Activated CD4-positive, CD25-positive, alpha-beta regulatory T cell (primary cell): ENCODE results near the gene RPP40.

Source experiments
- DNase-seq, 4 experiments: peaks; one replicate each; lab custom pipeline; 2025; lab: John Stamatoyannopoulos, UW

The RPP40 gene

DNA sequence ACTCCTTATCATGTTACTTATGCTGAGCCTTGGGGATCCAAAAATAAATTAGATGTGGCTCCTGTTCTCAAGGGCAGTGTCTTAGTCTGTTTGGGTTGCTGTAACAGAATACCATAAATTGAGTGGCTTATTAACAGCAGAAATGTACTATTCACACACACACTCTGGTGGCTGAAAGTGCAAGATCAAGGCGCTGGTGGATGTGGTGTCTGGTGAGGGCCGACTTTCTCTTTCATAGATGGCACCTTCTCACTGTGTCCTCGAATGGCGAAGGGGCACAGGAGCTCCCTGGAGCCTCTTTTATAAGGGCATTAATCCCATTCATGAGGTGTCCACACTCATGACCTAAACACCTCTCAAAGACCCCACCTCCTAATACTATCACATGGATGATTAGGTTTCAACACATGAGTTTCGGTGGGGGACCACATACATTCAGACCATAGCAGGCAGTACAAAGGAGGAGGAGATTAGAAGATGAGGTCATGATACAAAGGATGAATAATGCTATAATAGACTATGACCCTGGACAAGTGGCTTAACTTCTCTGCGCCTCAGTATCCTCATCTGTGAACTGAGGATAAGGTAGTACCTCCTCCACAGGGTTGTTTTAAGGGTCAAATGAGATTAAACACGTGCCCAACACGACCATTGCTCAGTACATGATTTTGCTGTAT, 34.1 kb downstream of the RPP40 start:
- no peak for DNase-seq

DNA sequence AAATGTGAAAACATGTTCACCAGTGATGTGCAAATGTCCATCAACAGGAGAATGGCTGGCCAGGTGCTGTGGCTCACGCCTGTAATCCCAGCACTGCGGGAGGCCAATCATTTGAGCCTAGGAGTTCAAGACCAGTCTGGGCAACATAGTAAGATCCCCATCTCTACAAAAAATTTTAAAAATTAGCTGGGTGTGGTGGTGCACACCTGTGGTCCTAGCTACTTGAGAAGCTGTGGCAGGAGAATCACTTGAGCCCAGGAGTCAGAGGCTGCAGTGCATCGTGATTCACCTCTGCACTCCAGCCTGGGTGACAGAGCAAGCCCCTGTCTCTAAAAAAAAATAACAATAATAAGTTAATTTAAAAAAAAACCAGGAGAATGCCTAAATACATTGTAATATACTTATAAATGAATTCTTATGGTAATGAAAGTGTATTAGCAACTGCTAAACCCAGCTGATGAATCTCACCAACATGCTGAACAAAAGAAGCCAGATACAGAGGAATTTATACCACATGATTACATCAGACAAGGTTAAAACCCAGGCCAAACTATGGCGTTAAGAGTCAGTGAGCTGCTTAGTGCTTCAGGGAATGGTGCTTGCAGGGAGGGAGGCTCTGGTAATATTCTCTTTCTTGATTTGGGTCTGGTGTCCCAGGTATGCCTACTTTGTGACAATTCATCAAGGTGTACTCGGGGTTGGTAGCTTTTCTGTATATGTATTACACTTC, 36.4 kb downstream of the RPP40 start:
- no peak for DNase-seq

DNA sequence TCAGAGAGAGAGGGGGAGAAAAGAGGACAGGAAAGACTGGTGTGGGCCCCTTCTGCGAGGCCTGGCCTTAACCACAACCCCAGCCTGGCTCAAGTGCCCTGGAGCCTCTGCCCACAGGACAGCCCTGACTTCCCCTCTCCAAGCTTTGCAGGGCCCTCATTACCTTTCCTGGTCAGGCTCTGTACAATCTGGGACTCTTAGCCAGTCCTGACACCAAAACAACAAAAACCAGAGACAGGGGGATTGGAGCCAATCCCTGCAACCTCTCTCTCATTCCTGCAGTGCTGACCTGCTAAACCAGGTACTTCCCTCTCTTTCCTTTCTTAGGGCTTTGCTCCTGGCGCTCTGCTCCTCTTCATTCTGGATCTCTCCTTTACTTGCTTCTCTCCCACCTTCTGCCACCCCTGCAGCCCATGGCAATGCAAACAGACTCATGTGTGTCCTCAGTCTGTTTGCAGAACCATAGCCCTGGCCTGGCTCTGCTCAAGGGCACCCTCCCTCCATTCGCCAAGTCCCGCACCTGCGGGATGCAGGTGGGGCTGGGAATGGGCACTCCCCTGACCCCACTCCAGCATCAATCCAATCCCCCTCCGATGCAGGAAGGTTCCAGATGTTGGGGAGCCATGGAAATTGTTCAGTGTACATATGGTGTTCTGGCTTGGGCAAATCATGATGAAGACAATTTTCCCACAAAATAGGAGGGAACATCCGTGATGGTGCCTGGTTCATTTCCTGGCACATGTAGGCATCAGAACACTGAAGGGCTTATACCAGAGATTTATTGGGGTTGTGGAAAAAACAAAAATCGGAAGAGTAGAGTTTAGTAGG, 38.1 kb downstream of the RPP40 start:
- no peak for DNase-seq

DNA sequence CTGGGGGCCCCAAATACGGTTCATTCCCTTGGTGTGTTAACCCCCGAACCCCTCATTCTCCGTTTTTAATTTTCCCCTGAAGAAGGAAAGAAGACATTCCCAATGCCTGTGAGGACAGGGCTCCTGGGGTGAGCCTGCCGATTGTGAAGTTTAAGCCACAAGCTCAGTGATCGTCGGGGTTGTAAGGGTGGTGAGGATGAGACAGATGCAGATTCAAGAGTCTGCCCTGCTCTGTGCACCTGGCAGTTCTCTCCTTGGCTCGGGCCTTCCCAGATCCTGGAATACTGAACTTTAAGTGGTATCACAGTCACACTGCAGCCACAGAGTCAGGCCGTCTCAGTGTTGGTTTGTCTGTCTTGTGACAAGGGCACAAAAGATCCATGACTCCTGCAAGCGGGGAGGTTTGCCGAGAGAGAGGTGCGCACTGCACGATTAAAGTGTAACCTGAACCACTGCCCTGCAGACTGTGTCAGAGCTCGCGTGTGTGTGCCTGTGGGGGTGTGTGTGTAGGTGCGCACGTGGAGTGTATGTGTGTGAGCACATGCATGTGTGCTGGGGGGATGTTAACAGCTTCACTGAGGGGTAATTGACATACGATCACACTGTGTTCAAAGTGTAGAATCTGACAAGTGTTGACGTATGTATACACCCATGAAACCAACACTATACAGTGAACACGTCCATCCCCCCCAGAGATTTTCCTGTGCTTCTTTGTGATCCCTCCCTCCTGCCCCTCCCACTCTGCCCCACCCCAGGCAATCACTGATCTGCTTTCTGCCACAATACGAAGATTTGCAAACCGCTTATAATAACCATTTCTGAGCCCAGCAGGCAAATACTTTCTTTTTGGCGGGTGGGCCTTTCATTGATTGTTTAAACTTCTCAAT, 38.9 kb downstream of the RPP40 start:
- no peak for DNase-seq

DNA sequence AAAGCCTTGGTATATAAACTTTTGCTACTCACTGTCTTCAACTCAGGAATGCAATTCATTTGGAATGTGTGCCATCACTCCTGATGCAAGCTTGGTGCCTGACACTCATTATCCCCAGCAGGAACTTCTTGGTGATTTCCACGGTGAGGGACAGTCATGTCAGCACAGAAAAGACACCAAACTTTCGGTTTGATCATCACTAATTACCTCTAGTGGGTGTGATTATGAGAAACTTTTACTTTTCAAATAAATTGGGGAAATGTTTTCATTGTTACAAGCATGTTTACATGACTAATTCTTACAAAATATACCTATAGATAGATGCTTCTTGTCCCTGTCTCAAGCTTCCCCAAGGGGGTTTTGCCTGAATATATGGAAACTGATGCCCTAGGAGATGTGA, 40.9 kb downstream of the RPP40 start:
- no peak for DNase-seq

DNA sequence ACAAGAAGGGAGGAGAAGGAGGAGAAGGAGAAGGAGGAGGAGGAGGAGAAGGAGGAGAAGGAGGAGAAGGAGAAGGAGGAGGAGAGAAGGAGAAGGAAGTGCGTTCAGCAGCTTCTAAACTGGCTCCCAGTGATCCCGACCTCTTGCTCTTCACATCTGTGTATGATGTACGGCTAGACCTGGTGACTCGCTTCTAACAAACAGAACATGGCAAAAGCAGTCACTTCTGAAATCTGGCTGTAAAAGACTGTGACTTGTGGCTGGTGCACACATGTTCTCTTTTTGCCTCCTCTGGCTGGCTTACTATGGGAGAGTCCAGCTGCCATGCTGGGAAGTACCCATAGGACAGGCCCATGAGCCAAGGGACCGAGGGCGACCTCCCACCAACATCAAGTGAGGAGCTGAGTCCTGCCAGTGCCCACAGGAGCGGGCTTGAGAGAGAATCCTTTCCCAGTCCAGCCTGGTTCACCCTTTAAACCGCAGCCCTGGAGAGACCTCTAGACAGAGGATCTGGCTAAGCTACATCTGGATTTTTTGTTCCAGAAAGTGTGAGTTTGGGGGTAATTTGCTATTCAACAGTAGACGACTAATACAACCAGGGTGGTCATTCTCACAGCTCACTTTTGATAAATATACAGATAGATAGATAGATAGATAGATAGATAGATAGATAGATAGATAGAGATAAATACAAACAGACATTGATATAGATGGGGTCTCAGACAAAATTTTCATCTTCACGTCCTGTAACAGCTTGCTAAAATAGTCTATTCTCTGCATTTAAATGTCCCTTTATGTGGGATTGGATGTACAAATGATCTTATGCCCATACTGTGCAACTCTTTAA, 42.3 kb downstream of the RPP40 start:
- no peak for DNase-seq

DNA sequence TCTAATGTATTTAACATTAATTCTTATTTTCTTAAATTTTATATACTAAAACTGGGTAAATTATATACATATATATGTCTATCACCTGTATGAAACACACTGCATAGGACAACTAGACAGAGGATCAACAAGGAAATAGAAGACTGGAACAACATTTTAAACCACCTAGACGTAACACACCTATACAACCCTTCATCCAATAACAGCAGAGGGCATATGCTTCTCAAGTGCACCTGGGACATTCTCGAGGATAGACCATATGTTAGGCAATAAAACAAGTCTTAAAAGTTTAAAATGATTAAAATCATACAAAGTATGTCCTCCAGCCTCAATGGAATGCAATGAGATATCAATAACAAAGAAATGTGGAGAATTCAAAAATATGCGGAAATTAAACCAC, 45.2 kb downstream of the RPP40 start:
- no peak for DNase-seq

DNA sequence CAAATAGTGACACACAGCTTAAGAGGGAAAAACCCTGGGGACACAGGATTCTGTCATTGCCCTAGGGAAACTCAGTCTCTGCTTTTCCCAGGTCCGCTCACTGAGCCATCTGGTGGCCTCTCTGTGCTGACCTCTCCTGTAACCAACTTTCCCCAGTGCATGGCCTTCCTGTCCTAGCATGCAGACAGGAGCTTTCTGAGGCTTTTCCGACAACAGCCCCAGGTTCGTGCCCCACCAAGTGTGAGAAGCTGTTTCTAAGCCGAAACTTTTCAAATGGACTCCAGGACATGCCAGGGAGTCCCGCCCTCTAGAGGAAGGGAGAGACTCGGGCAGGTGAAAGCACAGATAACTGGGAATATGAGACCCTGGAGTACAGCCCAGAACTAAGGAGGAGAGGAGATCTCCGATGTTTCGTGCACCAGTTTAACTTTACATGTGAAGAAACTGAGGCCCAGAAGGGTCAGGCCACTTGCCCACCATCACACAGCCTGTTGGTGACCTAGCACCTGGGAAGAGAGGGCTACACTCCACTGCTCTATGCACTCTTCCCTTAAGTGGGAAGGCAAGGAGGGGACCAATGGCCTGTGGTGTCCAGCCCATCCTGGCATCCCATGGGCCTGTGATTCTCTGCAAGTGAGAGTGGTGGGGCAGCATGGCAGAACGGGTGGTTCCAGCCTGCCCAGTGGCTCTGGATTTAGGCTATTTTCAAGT, 46.2 kb downstream of the RPP40 start:
- no peak for DNase-seq

DNA sequence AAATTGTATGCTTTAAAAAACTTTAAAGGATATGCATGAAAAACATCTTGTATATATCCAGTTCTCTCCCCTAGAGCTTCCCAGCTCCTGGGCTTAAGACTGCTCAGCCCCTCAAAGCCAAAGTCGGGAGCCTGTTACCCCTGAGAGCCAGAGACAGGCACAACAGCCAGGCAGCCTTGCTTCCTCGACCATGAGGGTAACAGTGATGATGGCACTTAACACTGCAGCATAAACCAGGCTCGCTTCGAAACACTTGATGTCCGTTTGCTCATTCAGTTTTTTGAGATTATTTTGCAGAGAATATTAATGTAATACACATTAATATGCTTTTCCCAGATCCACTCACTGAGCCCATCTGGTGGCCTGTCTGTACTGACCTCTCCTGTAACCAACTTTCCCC, 47.2 kb downstream of the RPP40 start:
- no peak for DNase-seq

DNA sequence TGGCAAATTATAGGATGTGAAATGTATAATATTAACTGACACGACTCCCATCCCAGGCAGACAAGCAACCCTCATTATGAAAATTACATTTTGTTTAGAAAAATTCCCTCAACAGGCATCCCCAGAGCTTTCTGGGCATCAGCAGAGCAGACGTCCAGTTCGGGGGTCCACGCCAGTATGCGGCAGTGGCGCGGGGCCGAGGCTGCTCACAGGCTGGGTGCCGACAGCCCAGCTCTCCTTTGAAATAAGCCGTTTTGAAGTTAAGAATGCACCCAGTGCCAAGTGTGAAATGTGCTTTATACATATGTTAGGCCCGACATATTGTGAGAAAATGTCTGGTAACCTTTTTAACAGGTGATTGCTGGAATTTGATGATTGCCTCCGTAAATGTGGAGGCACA, 50.4 kb downstream of the RPP40 start:
- DNase-seq = no peak

DNA sequence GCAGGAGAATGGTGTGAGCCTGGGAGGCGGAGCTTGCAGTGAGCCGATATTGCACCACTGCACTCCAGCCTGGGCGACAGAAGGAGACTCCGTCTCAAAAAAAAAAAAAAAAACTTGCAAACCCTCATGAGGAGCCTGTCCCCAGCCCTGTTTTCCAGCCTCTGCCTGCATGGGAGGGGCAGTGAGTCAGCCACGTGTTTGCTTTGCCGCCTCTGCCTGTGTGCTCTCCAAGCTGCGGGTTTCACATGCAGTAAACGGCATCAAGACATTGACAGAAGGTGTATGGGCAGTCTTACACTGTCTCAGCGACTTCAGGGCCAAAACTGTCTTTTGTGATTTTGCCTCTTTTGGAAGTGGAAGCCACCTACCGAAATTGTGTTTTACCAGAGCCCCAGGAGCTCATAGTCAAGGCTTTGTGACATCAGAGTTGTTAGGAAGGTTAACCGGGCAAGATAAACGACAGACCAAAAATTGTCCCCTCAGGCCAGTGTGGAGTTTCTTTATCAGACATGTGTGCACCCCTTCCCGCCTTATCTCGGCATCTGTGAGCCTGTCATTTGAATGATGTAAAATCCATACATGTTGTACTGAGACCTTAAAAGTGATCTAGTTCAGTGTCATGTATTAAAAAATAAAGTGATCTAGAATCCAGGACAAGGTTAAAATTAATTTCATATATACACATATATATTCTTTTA, 52.9 kb downstream of the RPP40 start:
- DNase-seq = no peak

DNA sequence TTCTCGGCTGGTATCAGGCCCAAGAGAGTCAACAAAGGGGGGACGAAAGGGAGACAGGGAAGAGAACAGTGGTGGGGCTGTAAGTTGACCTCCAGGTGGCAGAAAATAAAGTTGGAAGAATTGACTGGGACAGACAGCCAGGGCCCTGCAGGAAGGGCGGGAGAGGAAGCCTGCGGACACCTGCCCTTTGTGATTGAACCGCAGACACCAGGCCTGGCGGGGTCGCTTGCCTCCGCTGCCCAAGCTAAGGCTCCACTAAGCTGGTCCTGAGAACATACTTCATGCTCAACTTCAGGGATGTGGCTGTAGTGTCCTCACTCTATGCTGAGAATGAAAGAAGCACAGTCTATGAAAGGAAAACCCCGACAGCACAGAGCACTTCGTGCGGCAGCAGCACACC, 53.8 kb downstream of the RPP40 start:
- DNase-seq = no peak

DNA sequence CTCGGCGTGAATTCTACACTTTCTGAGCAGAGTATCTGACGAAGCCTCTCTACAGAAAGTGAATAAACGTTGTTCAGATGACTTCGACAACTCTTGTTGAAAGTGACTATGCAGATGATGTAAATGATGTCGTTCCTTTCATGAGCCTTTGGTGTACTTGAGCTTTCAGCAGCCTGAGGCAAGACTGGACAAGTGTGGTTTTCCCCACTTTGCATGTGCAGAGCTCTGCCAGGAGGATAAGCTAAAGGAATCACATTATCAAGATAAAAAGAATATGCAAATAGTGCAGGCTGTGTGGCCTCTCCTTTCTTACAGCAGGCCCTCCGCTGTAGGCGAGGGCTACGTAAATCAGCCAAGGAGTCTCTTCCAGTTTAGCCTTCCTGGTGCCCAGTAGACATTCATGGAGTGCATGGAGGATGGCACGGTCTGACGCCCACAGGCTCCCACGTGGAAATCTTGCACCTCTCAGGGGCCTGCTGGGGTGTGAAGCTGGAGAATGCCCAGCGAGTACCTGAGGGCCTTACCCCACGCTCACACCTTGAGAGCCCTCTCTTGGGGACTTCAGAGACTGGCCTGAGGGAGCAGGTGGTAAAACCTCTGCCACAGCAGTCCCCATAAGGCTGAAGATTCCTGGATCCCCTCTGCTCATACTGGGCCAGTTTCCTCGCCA, 54.9 kb downstream of the RPP40 start:
- DNase-seq = no peak

DNA sequence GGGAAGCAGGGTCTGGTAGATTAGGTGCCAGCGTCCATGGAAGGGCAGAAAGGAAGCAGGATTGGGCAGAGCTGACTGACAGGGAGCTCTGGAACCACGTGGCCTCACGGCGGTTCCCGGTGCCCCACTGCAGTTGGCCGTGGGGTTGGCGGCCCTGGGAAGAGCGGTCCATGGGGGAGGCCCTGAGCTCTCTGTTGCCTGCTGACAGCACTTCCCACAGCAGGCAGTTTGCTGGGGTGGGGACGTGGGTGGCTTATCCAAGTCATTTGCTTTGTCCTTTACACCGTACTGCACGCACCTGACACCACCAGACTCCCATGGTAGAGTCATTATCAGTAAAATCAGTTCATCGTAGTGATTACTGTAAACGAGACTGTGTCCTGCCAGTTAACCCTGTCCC, 56.1 kb downstream of the RPP40 start:
- no peak for DNase-seq

DNA sequence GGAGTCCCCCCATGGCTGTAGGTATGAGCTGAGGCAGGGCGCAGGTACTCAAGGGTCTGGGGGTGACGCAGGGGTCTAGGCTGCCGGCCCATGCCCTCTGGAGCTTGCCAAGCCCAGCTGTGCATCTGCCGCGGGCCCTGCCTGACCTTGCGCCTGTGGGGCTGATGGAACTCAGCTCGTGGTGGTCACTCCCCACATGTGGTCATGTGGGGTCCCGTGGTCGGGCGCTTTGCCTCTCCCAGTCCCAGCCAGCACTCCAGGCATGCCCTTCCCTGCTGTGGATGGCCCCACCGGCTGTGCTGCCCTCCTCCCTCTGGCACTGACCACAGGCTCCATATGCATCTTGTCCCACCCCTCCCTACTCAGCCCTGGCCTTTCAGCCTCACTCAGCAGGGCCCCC, 57.3 kb downstream of the RPP40 start:
- no peak for DNase-seq
